Inferior parietal cortex (tissue), 1 donor: ENCODE results near the gene ST3GAL4.
"Not testable (repeated sequence)": the region's sequence is repeated elsewhere in the genome, so short reads cannot be mapped to it uniquely, and the experiment has no call there.

Source experiments
- DNase-seq: peaks from one replicate; pipeline ENCODE4 v3.0.0-alpha.2; 2016; ENCODE audit errors: extremely low spot score

Gene ST3GAL4

DNA sequence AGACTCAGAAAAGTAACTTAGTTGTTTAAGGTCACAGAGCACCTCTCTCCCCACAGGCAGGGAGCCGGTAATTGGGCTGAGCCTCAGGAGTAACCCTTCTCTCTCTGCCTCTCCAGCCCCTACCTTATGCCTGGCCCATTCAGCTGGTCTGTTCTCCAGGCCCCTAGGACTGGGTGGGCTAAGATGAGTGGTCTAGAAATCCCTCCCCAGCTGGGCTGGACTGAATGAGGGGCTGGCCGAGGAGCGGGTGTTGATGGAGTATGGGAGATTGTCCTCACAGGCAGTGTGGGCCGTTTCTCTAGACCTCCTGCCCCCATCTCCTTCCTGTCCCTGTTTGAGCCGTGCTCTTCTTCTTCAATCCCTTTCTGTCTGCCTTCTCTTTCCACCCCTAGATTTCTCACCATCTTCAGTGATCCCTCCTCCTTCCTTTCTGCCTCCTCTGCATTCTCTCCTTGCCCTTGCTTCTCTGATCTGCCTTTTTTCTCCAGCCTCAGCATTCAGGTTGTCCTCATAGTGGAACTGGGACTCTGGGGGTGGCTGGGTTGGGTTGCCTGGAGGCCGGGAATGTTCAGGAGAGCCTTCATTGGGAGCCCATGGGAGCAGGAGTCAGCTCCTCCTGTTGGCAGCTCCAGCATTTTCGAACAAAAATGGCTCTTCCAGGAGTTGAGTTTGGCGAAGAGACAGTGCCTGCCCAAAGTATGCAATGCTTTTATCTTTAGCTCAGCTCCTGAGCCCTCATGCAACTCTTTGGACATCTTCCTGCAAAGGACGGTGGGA, 7.6 kb downstream of the ST3GAL4 start:
- DNase-seq, result no peak

DNA sequence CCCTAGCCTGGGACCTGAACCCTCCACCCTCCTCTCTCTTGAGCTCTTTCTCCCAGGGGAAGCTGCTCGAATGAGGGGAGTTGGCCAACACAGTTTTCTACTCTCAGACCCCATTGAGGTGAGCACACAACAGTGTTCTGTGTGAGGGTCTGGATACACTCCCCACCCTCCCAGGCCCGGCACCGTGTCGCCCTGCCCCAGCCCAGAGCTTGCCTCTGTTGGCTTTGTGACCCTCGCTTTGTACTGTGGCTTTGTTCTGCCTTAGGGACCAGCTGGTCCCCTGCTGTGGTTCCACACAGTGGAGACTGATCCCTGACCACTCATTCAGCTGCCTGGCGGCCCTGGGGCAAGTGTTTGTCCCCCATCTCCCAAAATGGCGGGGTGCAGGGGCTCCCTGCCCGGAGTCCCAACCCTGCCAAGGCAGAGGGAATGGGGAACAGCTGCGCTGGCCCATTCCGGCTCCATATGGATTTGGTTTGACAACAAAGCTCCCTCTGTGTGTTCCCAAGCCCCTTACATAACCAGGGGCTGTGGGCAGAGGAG, 8.3 kb downstream of the ST3GAL4 start:
- peak; percentile 69 for DNase-seq

DNA sequence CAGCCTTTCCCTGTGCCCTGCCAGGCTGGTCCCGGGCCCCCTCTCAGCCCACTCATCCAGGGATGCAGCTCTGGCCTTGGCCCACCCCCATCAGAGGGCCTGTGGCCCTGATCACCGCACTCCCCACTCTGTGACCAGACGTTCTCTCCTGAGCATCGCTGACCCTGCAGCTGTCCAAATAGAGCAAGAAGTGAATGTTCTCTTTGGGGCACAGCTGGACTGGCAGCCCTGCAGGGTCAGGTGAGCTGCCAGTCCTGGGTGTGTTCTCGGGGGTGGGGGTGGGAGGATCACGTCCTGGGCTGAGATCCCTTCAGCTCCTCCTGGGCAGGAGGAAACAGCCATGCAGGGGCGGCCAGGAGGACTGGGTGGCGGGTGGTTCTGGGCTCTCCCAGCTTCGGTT, 9.2 kb downstream of the ST3GAL4 start:
- not testable (repeated sequence) for DNase-seq

DNA sequence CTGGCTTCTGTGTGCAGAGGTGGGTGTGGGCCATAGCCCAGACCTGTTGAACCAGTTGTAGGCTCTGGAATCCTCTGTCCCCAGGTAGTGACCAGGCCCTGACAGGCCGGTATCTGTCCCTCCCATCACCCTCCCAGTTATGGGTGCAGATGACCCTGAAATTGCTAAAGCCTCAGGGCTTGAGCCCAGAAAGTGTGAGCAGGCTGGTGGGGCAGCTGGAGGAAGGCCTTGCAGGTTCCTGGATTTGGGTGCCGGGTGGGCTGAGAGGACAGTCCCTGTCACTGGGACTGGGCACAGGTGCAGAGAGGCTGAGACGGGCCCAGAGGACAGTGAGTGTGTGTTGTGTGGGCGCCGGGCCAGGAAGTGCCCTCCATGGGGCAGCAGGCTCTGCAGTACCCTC, 10.0 kb downstream of the ST3GAL4 start:
- not testable (repeated sequence) for DNase-seq

DNA sequence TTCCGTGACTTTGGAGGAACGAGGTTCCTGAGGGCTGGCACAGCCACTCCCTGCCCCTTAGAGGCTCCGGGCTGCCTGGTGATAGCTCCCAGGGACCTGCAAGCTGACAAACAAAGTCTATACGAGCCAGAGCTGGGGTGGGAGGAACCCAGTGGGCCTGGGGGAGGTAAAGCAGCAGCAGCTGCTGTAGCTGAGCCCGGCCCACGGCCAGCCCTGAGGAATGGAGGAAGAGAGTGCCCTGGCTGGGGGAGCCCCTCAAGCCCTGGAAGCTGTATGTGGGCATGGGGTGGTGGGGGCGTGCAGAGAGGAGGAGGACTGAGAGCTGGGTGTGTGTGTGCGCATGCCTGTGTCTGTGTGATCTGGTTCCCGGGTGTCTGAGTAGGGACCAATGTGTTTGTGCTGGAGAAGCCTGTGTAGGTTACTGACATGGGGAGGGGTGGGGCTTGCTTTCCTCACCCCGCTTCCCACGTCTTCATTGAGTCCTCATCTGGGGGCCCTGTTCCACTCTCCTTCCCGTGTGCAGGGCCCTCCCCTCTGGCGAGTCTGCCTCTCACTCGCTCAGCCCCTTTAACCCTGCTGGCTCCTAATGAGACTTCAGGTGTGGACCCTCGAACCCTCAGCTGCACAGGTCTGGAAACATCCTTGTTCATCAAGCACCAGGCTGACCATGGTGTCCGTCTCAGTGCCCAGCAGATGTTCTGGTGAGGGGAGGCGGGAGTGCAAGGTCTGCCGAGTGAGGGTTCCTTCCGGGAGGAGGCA, 10.8 kb downstream of the ST3GAL4 start:
- no peak for DNase-seq

DNA sequence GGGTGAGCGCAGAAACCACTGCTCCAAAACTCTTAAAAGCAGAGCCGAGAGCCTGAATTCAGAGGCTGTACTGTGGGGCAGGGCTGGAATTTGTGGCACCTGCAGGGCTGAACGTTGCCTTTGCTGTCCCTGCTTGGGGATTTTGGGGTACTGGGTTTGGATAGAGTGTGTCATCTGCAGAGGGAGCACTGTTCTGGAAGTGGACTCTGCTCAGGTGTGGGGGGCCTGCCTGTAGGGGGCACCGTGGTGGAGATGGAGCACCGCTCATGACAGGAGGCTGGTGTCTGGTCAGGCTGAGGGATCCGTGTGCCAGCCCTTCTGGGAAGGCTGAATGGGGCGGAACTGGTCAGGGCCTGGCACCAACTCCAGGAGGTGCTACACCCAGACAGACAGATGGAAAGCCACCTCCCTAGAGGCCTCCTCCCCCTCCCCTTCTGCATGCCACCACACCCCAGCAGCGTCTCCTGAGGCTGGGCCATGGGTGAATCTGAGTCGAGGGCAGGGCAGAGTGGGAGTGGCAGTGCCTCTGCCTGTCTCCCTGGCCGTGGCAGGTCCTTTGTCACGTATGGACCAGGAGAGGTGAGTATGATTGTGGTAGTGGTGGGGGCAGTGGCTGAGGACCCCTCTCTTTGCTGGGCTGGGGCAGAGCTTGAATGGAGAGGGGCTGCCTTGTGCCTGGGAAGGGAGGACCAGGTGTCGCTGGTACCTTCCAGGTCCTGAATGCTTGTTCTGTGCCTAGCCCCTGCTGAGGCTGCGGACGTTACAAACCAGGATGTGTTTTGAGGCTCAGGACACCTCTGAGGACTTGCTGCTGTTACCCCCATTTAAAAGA, 11.6 kb downstream of the ST3GAL4 start:
- DNase-seq, result not testable (repeated sequence)

DNA sequence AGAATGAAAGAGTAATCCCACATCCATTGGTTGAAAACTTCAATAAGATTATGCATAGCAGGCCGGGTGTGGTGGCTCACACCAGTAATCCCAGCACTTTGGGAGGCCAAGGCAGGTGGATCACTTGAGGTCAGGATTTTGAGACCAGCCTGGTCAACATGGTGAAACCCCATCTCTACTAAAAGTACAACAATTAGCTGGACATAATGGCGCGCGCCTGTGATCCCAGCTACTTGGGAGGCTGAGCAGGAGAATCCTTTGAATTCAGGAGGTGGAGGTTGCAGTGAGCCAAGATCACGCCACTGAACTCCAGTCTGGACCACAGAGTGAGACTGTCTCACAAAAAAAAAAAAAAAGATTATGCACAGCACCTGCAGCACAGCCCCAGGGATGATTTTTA, 12.3 kb downstream of the ST3GAL4 start:
- not testable (repeated sequence) for DNase-seq

DNA sequence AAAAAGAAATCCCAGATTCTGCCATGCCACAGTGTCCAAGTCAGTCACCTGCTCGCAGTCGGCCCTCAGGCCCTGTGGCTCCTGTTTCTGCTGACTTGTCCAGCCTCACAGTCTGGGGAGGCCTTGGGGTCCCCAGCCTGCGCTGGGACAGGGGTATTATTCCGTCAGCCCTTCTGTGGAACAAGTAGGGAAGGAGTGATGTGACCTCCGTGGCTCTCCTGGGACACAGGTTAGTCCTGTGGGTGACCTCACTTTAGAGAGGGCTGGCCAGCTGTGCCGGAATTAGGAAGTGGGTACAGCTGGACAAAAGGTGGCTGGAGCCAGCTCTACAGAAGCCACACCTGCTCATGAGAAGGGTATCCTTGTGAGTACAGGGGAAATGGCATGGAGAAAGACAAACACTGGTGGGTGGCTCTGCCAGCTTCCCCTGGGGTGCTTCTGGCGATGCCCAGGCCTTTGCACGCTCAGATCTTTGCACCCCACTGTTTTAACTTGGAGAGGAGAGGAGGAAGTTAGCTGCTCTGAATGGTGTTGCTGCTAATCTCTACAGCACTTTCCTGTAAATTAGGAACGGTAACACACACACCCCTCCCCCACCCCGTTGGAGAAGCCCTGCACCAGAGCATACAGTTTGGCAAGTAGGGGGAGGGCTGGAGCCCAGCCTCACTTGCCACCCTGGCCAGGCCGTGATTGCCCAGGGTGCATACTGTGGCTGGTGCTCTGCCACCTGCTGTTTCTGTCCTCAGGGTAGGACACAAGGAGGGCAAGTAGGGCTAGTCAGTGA, 13.0 kb downstream of the ST3GAL4 start:
- not testable (repeated sequence) for DNase-seq

DNA sequence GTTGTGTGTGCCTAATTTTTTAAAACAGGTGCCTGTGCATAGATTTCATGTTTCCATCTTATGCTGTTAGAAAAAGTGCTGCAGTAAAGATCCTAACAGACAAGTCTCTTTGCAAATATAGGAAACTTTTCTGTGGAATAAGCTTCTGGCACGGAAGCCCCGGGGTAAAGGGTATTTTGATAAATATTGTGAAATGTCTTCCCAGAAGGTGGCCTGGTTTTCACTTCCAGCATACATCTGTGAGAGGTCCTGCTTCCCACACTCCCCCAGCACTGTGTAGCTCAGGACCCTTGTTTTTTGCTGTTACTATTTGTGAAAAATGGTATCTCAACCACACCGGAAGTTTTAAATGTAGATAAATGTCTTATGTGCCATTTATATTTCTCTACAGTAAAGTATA, 14.5 kb downstream of the ST3GAL4 start:
- no peak for DNase-seq

DNA sequence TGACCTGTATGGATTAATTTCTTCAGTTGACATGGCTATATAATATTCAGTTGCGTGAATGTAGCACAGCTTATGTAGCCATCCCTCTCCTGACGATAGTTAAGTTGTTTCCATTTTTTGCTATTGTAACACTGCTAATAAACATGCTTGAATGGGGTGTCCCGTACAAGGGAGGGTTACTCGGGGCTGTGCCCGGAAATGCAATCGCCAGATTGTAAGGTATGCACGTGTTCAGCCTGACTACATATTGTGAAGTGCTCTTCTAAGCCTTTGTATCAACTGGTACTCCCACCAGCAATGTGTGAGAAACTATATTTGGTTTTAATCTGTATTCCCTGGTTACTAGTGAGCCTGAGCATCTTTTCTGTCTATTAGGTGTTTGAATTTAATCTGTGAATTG, 16.1 kb downstream of the ST3GAL4 start:
- no peak for DNase-seq

DNA sequence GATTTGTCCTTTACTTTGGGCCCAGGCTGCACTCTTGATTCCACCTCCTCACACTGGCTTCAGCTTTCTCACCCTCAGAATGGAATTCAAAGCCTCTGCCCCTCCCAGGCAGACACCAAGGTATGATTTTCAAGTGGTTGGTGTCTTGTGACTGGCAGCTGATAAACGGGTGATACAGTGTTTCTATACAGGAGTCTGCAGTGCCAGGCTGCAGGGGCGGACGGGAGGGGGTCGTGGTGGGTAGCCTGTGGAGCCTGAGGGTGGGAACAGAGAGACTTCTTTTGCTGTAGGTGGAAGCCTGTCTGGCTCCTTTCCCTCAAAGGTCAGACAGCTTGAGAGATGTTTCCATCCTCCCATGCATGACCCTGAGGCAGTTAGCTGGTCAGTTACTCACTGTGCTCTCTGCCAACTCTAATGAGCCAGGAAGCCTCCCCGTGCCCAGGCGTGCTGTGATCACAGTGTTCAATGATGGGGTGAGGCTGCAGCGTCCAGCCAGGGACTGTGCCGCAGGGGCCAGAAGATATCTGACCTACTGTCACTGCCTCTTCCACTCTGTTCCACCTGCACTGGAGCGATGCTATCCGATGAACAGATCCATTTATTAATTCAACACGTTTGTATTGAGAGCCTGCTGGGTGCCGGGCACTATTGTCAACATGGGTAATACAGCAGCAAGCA, 18.0 kb downstream of the ST3GAL4 start:
- not testable (repeated sequence) for DNase-seq

DNA sequence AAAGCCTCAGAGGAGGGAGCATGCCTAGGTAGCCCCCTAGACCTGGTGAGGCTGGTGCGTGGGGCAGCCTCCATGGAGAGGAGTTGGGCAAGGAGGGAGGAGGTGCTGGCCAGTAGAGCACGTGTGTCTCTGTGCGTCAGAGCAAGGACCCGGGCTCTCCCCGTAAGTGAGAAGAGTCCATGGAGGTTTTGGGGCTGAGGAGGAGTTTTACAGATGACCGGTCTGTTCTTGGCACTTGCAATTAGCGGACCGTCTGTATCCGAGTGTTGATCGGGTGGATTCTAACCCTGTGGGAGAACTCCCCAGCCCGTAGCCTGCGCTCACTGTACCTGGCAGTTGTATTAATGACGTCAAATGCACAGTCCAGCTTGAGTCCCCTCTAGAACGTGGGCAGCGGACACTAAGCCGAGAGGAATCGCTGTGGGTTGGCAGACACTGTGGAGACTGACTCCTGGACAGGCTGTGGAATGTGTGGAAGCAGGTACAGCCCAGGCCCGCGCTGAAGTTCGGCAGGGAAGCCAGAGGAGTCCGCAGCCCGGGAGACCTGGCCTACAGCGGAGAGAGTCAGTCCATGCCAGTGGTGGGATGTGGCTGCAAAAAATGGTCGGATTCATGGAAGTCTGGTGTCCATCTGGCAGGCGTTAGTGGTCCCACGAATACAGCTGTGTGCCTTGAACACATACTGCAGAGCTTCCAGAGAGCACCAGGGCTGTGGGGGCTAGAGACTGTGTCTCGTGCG, 19.2 kb downstream of the ST3GAL4 start:
- DNase-seq, result not testable (repeated sequence)

DNA sequence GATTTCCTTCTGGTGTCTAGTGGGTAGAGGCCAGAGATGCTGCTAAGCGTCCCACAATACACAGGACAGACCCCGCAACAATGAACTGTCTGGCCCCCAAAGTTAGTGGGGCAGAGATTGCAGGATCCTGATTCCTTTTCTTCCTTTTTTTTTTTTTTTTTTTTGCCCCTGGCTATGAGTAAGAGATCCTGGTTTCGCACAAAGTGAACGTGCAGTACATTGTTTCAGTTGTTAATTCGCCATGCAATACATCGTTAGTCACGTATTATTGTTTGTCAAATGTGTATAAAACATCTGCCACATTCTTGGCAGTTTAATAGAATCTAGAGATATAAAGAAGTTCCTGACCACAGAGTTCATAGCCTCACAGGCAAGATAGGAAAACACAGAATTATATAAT, 20.2 kb downstream of the ST3GAL4 start:
- no peak for DNase-seq

DNA sequence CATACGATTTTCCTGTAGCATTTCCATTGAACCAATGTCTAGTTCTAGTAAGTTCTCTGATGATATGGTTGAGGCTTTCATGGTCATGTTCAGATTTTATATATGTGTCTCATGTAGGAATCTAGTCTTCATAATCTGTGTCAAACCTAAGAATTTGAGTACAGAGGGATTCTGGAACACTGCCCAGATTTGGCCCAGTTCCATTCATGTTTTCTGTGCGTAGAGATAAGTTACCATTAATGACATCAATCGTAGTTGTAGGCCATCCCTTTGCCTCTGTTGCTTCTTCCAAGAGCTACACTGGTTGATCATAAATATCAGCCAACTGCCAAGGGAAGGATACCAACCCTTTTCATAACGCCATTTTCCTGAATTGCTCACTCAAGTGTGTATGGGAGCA, 23.3 kb downstream of the ST3GAL4 start:
- DNase-seq, result no peak

DNA sequence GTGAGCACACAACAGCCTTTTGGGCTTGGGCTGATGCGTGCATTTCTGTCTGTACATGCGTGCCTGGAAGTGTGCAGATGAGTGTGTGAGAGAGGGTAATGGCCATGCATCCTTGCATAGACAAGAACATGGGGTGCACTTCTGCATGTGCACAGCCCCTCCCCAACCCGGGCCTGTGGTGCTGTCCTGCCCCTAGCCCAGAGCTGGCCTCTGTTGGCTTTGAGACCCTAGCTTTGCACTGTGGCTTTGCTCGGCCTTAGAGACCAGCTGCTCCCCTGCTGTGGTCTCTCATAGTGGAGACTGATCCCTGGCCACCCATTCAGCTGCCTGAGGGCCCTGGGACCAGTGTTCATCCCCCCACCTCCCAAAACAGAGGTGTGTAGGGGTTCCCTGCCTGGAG, 25.4 kb downstream of the ST3GAL4 start:
- DNase-seq, result no peak

DNA sequence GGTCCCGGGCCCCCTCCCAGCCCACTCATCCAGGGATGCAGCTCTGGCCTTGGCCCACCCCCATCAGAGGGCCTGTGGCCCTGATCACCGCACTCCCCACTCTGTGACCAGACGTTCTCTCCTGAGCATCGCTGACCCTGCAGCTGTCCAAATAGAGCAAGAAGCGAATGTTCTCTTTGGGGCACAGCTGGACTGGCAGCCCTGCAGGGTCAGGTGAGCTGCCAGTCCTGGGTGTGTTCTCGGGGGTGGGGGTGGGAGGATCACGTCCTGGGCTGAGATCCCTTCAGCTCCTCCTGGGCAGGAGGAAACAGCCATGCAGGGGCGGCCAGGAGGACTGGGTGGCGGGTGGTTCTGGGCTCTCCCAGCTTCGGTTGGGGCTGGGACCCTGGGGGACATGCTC, 26.5 kb downstream of the ST3GAL4 start:
- DNase-seq, result not testable (repeated sequence)

DNA sequence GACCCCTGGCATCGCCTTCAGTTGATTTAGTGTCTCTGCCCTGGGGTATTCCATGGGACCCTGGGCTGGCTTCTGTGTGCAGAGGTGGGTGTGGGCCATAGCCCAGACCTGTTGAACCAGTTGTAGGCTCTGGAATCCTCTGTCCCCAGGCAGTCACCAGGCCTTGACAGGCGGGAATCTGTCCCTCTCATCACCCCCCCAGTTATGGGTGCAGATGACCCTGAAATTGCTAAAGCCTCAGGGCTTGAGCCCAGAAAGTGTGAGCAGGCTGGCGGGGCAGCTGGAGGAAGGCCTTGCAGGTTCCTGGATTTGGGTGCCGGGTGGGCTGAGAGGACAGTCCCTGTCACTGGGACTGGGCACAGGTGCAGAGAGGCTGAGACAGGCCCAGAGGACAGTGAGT, 27.2 kb downstream of the ST3GAL4 start:
- DNase-seq, result not testable (repeated sequence)

DNA sequence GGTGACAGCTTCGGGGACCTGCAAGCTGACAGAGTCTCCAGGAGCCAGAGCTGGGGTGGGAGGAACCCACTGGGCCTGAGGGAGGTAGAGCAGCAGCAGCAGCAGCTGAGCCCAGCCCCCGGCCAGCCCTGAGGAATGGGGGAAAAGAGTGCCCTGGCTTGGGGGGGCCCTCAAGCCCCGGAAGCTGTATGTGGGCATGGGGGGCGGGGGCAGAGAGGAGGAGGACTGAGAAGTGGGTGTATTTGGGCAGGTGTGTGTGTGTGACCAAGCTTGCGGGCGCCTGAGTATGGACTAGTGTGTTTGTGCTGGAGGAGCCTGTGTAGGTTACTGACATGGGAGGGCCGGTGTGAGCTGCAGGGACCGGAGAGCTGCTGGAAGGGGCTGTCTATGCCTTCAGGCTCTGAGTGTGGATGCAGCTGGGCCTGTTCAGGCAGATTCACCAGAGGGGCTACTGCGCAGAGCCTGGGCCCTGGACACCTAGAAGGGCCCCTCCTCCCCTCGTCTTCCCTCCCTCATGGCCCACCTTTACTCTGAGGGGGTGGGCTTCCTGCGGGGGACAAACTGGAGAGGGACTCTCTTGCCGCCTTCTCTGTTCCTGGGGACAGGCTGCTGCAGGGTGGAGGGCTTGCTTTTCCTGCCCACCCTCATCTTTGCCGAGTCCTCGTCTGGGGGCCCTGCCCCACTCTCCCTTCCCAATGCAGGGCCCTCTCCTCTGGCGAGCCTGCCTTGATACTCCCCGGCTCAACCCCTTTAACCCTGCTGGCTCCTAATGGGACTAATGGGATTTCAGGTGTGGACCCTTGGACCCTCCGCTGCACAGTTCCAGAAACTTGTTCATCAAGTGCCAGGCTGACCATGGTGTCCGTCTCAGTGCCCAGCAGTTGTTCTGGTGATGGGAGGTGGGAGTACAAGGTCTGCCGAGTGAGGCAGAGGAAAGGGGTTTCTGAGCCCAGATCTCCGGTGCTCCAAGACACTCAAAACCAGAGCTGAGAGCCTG, 28.2 kb downstream of the ST3GAL4 start:
- DNase-seq, result no peak
